ENCODE data around the gene AMPD1. TPM values are rescaled to one million over a fixed set of nuclear protein-coding genes. Genes with fewer than 3 reads are reported as not detected.

AMPD1 gene
- total and polyA plus RNA-seq, 2 experiments from 2014 or later = 0.27 TPM; not detected in 1

- no peaks in the 10 kb centered on the region for H3K79me2 ChIP-seq (replicated peaks; ENCODE audit: insufficient read depth)
- no peaks in the 10 kb centered on the region for H3K36me3 ChIP-seq (ENCODE audit: insufficient read depth)
- Mint-ChIP-seq H3K4me1 (no peaks in the 10 kb centered on the region), H3K9me3 (no peaks in the 10 kb centered on the region), H3K36me3 (ENCODE audit: low read depth) (no peaks in the 10 kb centered on the region), H3K27me3 (ENCODE audit: insufficient read depth, low read depth, poor library complexity) (no peaks in the 10 kb centered on the region), H3K4me3 (no peak overlapping the region), H3K27ac (no peak overlapping the region)
- TF ChIP-seq, protein P1, sequence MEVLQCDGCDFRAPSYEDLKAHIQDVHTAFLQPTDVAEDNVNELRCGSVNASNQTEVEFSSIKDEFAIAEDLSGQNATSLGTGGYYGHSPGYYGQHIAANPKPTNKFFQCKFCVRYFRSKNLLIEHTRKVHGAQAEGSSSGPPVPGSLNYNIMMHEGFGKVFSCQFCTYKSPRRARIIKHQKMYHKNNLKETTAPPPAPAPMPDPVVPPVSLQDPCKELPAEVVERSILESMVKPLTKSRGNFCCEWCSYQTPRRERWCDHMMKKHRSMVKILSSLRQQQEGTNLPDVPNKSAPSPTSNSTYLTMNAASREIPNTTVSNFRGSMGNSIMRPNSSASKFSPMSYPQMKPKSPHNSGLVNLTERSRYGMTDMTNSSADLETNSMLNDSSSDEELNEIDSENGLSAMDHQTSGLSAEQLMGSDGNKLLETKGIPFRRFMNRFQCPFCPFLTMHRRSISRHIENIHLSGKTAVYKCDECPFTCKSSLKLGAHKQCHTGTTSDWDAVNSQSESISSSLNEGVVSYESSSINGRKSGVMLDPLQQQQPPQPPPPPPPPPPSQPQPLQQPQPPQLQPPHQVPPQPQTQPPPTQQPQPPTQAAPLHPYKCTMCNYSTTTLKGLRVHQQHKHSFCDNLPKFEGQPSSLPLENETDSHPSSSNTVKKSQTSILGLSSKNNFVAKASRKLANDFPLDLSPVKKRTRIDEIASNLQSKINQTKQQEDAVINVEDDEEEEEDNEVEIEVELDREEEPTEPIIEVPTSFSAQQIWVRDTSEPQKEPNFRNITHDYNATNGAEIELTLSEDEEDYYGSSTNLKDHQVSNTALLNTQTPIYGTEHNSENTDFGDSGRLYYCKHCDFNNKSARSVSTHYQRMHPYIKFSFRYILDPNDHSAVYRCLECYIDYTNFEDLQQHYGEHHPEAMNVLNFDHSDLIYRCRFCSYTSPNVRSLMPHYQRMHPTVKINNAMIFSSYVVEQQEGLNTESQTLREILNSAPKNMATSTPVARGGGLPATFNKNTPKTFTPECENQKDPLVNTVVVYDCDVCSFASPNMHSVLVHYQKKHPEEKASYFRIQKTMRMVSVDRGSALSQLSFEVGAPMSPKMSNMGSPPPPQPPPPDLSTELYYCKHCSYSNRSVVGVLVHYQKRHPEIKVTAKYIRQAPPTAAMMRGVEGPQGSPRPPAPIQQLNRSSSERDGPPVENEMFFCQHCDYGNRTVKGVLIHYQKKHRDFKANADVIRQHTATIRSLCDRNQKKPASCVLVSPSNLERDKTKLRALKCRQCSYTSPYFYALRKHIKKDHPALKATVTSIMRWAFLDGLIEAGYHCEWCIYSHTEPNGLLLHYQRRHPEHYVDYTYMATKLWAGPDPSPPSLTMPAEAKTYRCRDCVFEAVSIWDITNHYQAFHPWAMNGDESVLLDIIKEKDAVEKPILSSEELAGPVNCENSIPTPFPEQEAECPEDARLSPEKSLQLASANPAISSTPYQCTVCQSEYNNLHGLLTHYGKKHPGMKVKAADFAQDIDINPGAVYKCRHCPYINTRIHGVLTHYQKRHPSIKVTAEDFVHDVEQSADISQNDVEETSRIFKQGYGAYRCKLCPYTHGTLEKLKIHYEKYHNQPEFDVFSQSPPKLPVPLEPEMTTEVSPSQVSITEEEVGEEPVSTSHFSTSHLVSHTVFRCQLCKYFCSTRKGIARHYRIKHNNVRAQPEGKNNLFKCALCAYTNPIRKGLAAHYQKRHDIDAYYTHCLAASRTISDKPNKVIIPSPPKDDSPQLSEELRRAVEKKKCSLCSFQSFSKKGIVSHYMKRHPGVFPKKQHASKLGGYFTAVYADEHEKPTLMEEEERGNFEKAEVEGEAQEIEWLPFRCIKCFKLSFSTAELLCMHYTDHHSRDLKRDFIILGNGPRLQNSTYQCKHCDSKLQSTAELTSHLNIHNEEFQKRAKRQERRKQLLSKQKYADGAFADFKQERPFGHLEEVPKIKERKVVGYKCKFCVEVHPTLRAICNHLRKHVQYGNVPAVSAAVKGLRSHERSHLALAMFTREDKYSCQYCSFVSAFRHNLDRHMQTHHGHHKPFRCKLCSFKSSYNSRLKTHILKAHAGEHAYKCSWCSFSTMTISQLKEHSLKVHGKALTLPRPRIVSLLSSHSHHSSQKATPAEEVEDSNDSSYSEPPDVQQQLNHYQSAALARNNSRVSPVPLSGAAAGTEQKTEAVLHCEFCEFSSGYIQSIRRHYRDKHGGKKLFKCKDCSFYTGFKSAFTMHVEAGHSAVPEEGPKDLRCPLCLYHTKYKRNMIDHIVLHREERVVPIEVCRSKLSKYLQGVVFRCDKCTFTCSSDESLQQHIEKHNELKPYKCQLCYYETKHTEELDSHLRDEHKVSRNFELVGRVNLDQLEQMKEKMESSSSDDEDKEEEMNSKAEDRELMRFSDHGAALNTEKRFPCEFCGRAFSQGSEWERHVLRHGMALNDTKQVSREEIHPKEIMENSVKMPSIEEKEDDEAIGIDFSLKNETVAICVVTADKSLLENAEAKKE (CRISPR knock-in tag; IDR thresholded peaks at IDR 0.05) = no peak
- TF ChIP-seq ETS1 (IDR thresholded peaks at IDR 0.05) = no peak
- TF ChIP-seq NANOG (IDR thresholded peaks at IDR 0.05; ENCODE audit: borderline replicate concordance) = no peak
- no peak for TF ChIP-seq POLR2AphosphoS5 (IDR thresholded peaks at IDR 0.05; ENCODE audit: low read depth)
- no peak for TF ChIP-seq ZNF114 (CRISPR knock-in tag; IDR thresholded peaks at IDR 0.05)
- no peak for TF ChIP-seq ZNF331 (CRISPR knock-in tag; IDR thresholded peaks at IDR 0.05; ENCODE audit: low read depth)
- no peak for TF ChIP-seq EZH2 (IDR thresholded peaks at IDR 0.05; ENCODE audit: low read depth, unreplicated experiment)
- TF ChIP-seq JUNB (IDR thresholded peaks at IDR 0.05; ENCODE audit: unreplicated experiment) = no peak
- TF ChIP-seq EZH2phosphoT487 (IDR thresholded peaks at IDR 0.05; ENCODE audit: unreplicated experiment) = no peak
- no peaks in the 10 kb centered on the region for H4K20me1 ChIP-seq (replicated peaks; ENCODE audit: insufficient read depth)
- H3K4me2 ChIP-seq = no peak overlapping the region
- no peaks in the 10 kb centered on the region for H3K4me1 ChIP-seq (ENCODE audit: insufficient read depth)
- no peak overlapping the region for H2AFZ ChIP-seq
- no peak overlapping the region for H3K4me3 ChIP-seq
- ATAC-seq = no peak
- no peaks in the 10 kb centered on the region for H3K27me3 ChIP-seq (ENCODE audit: insufficient read depth)
- H3K27ac ChIP-seq (ENCODE audit: low read depth) = no peak overlapping the region
- H3K9me2 ChIP-seq (ENCODE audit: insufficient read depth) = no peaks in the 10 kb centered on the region
- H3F3A ChIP-seq (replicated peaks; ENCODE audit: low read depth) = no peaks in the 10 kb centered on the region
- DNase-seq (ENCODE audit: low spot score) = no peak
These were observed 17.7 kb downstream of the AMPD1 start for GRCh38 chr1:114677691-114678090.
